ENCODE results near the gene GMPR2. TPM values are rescaled to one million over a fixed set of nuclear protein-coding genes. Genes with fewer than 3 reads are reported as not detected.

GMPR2 gene
- total RNA-seq, 1 donor from 2014 or later, result 47.9 TPM

DNA sequence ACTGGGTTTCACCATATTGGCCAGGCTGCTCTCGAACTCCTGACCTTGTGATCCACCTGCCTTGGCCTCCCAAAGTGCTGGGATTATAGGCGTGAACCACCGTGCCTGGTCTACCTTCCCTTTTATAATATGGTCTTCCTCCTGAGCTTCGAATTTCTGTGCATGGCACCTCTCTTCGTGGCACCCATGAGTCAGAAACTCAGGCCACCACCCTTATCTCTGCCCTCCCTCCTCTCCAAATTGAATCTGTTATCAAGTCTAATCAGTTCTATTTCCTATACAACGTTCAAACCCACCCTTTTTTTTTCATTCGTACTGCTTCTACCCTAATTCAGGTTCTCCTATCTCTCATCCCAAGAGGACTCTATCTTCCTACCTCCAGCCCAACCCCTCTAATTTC is 14.7 kb downstream of the GMPR2 start:
- Mint-ChIP-seq H3K27ac (ENCODE audit: unreplicated experiment) (no peak overlapping the region), H3K4me3 (ENCODE audit: unreplicated experiment) (no peak overlapping the region), H3K27me3 (ENCODE audit: low read depth) (no peaks in the 10 kb centered on the region), H3K36me3 (ENCODE audit: low read depth) (peaks cover 4% of the 10 kb centered on the region), H3K4me1 (ENCODE audit: low read depth) (peaks cover 22% of the 10 kb centered on the region), H3K9me3 (ENCODE audit: low read depth) (no peaks in the 10 kb centered on the region)
- no peak for DNase-seq (ENCODE audit: low spot score)
- TF ChIP-seq, protein P1, sequence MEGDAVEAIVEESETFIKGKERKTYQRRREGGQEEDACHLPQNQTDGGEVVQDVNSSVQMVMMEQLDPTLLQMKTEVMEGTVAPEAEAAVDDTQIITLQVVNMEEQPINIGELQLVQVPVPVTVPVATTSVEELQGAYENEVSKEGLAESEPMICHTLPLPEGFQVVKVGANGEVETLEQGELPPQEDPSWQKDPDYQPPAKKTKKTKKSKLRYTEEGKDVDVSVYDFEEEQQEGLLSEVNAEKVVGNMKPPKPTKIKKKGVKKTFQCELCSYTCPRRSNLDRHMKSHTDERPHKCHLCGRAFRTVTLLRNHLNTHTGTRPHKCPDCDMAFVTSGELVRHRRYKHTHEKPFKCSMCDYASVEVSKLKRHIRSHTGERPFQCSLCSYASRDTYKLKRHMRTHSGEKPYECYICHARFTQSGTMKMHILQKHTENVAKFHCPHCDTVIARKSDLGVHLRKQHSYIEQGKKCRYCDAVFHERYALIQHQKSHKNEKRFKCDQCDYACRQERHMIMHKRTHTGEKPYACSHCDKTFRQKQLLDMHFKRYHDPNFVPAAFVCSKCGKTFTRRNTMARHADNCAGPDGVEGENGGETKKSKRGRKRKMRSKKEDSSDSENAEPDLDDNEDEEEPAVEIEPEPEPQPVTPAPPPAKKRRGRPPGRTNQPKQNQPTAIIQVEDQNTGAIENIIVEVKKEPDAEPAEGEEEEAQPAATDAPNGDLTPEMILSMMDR (IDR thresholded peaks at IDR 0.05), result no peak

DNA sequence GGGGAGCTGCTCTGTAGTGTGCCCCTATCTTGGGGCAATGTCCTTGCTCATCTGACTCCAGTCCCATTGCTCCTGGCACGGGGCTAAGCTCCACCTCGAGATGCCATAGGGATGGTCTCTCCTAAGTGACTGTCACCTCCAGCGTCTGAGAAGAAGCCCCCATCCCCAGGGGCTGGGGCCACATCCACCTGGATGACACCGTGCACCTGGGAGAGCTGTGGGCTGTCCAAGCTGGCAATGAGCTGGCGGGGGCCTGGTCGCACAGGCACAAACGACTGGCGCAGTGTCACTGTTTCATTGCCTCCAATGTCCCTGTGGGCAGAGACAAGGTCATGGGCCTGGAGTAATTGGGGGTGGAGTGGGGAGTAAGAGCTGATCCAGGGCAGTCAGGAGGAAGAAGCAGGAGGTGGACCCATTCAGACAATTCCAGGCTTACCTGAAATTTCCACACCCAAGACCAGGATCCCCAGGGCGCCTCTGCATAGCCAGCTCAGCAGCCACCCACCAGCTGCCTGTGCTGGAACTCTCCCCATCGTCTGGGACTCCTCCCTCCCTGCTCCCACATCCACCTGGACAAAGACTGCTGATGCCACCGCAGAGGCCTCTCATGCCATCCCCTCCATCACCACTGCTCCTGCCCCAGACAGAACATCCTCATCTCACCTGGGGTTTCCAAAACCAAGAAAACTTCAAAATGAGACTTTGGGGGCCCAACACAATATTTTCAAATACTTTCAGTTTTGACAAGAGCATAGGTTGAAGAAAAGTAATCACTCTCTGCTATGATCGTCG is 16.7 kb downstream of the GMPR2 start:
- Mint-ChIP-seq H3K27me3 (ENCODE audit: low read depth) (no peaks in the 10 kb centered on the region), H3K4me1 (ENCODE audit: low read depth) (peaks cover 12% of the 10 kb centered on the region), H3K4me3 (ENCODE audit: unreplicated experiment) (no peak overlapping the region), H3K9me3 (ENCODE audit: low read depth) (no peaks in the 10 kb centered on the region), H3K27ac (ENCODE audit: unreplicated experiment) (no peak overlapping the region), H3K36me3 (ENCODE audit: low read depth) (peaks cover 6% of the 10 kb centered on the region)
- TF ChIP-seq, protein P1 (IDR thresholded peaks at IDR 0.05), result no peak
- DNase-seq (ENCODE audit: low spot score), result no peak

DNA sequence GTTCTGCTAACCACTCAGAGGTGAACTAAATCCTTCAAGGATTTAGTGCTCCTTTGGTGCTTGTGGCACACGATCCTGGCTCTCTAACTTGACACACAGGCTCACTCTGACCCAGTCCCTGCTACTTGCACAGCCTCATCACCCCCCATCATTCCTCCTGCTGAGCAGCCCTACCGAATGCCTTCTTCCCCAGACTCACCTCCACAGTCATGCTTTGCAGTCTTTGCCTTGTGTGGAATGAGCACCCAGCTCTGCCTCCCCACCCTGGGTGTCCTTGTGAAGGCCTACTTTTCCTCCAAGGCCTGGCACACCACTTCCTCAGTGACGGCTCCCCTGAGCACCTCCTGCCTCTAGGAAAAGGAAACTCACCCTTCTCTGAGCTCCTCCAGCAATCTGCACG is 17.6 kb downstream of the GMPR2 start:
- Mint-ChIP-seq H3K27me3 (ENCODE audit: low read depth) (no peaks in the 10 kb centered on the region), H3K9me3 (ENCODE audit: low read depth) (no peaks in the 10 kb centered on the region), H3K27ac (ENCODE audit: unreplicated experiment) (no peak overlapping the region), H3K4me3 (ENCODE audit: unreplicated experiment) (no peak overlapping the region), H3K36me3 (ENCODE audit: low read depth) (peaks cover 8% of the 10 kb centered on the region), H3K4me1 (ENCODE audit: low read depth) (peaks cover 12% of the 10 kb centered on the region)
- no peak for DNase-seq (ENCODE audit: low spot score)
- TF ChIP-seq, protein P1 (IDR thresholded peaks at IDR 0.05), result no peak

DNA sequence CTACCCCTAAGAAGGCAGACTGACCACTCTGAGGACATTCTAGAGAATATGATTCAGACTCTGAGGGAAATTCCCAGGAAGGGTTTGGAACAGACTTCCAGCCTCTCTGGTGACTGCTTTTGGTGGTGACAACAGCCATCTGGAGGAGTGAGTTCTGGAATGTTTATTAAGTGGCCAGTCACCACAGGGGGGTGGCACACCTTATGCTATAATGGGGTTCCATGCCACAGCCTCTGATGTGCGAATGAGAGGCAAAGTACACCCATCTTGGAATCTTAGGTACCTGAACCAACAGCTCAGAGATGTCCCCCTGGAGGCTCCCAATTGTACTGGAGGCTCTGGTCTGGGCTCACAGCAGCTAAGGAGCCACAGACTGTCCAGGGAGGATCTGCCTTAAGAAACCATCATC is 19.2 kb downstream of the GMPR2 start:
- DNase-seq (ENCODE audit: low spot score), result peak; percentile 15
- Mint-ChIP-seq H3K36me3 (ENCODE audit: low read depth) (peaks cover 8% of the 10 kb centered on the region), H3K27me3 (ENCODE audit: low read depth) (no peaks in the 10 kb centered on the region), H3K4me1 (ENCODE audit: low read depth) (peaks cover 18% of the 10 kb centered on the region), H3K4me3 (ENCODE audit: unreplicated experiment) (no peak overlapping the region), H3K27ac (ENCODE audit: unreplicated experiment) (peak overlapping the region; percentile 65), H3K9me3 (ENCODE audit: low read depth) (no peaks in the 10 kb centered on the region)
- TF ChIP-seq, protein P1 (IDR thresholded peaks at IDR 0.05), result peak; percentile 34

DNA sequence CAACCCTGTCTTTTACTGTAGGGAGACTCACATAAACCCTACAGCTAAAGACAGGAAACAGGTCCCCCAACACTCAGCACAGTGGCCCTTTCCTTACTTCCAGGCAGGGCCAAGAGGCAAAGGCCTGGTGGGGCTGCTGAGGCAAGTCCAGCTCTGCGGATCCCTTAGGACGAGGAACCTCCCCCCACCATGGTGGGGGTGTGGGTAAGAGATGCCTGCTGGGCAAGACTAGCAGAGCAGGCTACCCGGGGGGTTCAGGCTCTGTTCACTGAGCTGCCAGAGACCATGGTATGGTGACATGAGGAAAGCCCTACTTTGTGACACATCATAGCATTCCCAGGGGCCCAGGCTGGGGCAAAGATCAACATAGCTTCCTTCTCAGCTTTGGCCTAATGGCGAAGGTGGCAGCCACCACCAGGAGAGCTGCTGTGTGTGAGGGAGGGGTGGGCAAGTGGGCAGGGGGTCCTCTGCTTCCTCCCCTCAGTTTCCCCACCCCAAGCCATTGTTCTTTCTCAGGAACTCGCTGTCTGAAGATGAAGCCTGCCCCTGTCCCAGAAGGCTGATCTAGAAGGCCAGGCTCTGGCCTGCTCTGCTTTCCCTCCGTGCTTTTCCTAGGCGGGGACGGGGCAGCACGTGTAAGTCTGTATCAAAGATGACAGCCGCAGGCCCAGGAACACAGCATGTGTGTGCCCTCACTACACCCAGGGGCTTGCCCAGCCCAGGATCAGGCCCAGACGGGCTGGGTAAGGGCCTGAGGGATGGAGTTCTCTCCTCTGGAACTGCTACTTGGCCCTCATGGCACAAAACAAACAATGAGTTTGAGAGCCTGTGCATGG is 19.8 kb downstream of the GMPR2 start:
- no peaks in the 10 kb centered on the region for H3K9me3 Mint-ChIP-seq (ENCODE audit: low read depth)
- no peaks in the 10 kb centered on the region for H3K27me3 Mint-ChIP-seq (ENCODE audit: low read depth)
- H3K4me3 Mint-ChIP-seq (ENCODE audit: unreplicated experiment), result no peak overlapping the region
- peaks cover 24% of the 10 kb centered on the region for H3K4me1 Mint-ChIP-seq (ENCODE audit: low read depth)
- H3K27ac Mint-ChIP-seq (ENCODE audit: unreplicated experiment), result no peak overlapping the region
- DNase-seq (ENCODE audit: low spot score), result peak; percentile 72
- peaks cover 8% of the 10 kb centered on the region for H3K36me3 Mint-ChIP-seq (ENCODE audit: low read depth)
- TF ChIP-seq, protein P1 (IDR thresholded peaks at IDR 0.05), result peak; percentile 3
